Activated CD4-positive, alpha-beta T cell treated with anti-CD3 and anti-CD28 coated beads, Interleukin-10, Interleukin-2, amounts not matched to agents 100 ng/mL and 50 ng/mL, durations not matched to agents 16 hours and 8 hours (primary cell): ENCODE measurements around the gene SPNS3.

Experiments used
- DNase-seq: peaks from one replicate; pipeline ENCODE4 v3.0.0-alpha.2; 2020

SPNS3 gene

DNA sequence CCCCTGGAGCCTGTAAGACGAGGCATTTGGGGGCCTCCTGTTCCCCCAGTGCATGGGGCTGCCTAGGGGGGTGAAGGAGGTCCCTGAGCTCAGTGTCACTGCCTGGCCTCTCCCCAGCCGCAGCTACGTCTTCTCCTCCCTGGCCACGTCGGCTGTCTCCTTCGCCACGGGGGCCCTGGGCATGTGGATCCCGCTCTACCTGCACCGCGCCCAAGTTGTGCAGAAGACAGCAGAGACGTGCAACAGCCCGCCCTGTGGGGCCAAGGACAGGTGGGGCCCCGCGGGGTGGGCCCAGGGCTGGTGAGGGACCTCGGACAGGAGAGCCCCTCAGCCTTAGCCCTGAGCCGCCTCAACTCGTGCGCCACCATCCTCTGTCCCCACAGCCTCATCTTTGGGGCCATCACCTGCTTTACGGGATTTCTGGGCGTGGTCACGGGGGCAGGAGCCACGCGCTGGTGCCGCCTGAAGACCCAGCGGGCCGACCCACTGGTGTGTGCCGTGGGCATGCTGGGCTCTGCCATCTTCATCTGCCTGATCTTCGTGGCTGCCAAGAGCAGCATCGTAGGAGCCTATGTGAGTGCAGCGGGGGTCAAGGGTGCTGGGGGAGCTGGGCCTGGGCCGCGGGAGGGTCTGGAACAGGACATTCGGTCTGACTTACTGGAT is 99.3 kb downstream of the SPNS3 start:
- no peak for DNase-seq

- peak; percentile 26 for DNase-seq
Measured at GRCh38 chr17:4533523-4534504, 100.1 kb downstream of the SPNS3 start.

DNA sequence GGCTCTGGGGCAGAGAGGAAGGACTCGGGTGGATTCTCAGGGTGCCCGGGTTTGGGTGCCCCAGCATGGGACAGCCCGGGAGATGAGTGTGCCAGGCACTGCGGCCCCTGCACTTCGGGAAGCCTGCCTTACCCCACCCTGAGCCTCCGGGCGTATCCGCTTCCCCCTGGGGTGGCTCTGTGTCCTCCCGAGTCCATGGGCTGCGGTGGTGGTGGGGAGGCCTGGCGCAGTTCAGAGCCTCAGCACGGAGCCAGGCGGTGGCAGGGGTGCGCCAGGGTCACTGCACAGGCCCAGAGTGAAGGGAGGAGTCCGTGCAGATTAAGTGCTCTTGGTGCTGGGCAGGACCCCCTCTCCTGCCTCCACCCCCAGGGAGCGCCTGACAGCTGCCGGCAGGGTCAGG is 100.8 kb downstream of the SPNS3 start:
- DNase-seq: no peak

GRCh38 chr17:4534928-4535666 is 101.4 kb downstream of the SPNS3 start:
- DNase-seq: no peak

- no peak for DNase-seq
Measured at GRCh38 chr17:4535667-4536258, 102.0 kb downstream of the SPNS3 start.

- no peak for DNase-seq
Measured at GRCh38 chr17:4536259-4536741, 102.6 kb downstream of the SPNS3 start.

GRCh38 chr17:4536742-4537411 is 103.1 kb downstream of the SPNS3 start:
- DNase-seq: no peak
